ENCODE data around the gene KHDC1.

DNA sequence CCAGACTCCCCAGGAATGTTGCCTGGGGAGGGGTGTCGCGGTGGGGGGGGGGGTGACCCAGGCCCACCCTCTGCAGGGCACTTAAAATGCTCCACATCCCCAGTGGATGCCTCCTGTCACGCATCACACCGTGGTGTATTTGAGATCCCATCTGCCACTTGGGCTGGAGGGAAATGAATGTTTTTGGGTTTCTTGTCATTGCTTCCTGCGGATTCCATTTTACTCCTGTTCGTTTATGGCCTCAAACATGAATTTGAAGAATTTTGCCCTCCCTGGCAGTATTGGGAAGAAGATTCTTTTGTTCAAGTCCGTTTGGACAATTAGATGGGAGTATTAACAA lies 544 bp upstream of the KHDC1 start:
- TF ChIP-seq, protein P1, sequence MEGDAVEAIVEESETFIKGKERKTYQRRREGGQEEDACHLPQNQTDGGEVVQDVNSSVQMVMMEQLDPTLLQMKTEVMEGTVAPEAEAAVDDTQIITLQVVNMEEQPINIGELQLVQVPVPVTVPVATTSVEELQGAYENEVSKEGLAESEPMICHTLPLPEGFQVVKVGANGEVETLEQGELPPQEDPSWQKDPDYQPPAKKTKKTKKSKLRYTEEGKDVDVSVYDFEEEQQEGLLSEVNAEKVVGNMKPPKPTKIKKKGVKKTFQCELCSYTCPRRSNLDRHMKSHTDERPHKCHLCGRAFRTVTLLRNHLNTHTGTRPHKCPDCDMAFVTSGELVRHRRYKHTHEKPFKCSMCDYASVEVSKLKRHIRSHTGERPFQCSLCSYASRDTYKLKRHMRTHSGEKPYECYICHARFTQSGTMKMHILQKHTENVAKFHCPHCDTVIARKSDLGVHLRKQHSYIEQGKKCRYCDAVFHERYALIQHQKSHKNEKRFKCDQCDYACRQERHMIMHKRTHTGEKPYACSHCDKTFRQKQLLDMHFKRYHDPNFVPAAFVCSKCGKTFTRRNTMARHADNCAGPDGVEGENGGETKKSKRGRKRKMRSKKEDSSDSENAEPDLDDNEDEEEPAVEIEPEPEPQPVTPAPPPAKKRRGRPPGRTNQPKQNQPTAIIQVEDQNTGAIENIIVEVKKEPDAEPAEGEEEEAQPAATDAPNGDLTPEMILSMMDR (IDR thresholded peaks at IDR 0.05; ENCODE audit: insufficient read depth, low read length, poor library complexity, severe bottlenecking), result no peak
- no peak for TF ChIP-seq EZH2phosphoT487 (conservative IDR thresholded peaks at IDR 0.05; ENCODE audit: low read length)
